ENCODE measurements around the gene NPLOC4.
"Not testable (repeated sequence)": the region's sequence is repeated elsewhere in the genome, so short reads cannot be mapped to it uniquely, and the experiment has no call there.

GRCh38 chr17:81618307-81618706 lies 18.6 kb downstream of the NPLOC4 start:
- TF ChIP-seq CTCF, POLR2A (IDR thresholded peaks at IDR 0.05): not testable (repeated sequence)

Data from heart left ventricle (tissue), 13 donors.